Fibroblast of pulmonary artery (primary cell): ENCODE results near the gene LZTS2.

Experiments used
- DNase-seq: peaks from one replicate; pipeline ENCODE4 v3.0.0-alpha.2; 2010; ENCODE audit warnings: low read depth
- H3K4me3 ChIP-seq: replicated peaks from 2 replicates; pipeline ENCODE4 v1.5.1; 2011; ENCODE audit warnings: low read depth, mild to moderate bottlenecking, control low read depth, low read length, moderate library complexity
- CTCF ChIP-seq: IDR thresholded peaks from 2 replicates; pipeline ENCODE4 v1.5.1; 2011; ENCODE audit warnings: mild to moderate bottlenecking, control low read depth, low read length, inconsistent platforms; ENCODE audit errors: missing control alignments

The LZTS2 gene

GRCh38 chr10:100993986-100994708 lies 5.5 kb upstream of the LZTS2 start:
- no peak overlapping the region for H3K4me3 ChIP-seq
- TF ChIP-seq CTCF = peak; percentile 73
- peak; percentile 61 for DNase-seq

- no peak for TF ChIP-seq CTCF
- H3K4me3 ChIP-seq = no peak overlapping the region
- no peak for DNase-seq
Measured at GRCh38 chr10:100995181-100995580, 4.4 kb upstream of the LZTS2 start.

GRCh38 chr10:100996678-100997359 lies 2.8 kb upstream of the LZTS2 start:
- TF ChIP-seq CTCF = no peak

GRCh38 chr10:100997360-100998182 lies 2.0 kb upstream of the LZTS2 start:
- peak; percentile 81 for TF ChIP-seq CTCF
- peak overlapping the region; percentile 89 for H3K4me3 ChIP-seq
- DNase-seq = peak; percentile 76

More at GRCh38 chr10:100996678-100997359, 2.8 kb upstream of the LZTS2 start:
- no peak for DNase-seq
- H3K4me3 ChIP-seq = peak overlapping the region; percentile 89

- peak overlapping the region; percentile 89 for H3K4me3 ChIP-seq
- no peak for TF ChIP-seq CTCF
- DNase-seq = peak; percentile 77
Measured at GRCh38 chr10:100998183-100998990, 1.2 kb upstream of the LZTS2 start.

- peak; percentile 42 for TF ChIP-seq CTCF
- peak overlapping the region; percentile 89 for H3K4me3 ChIP-seq
- peak; percentile 79 for DNase-seq
Measured at GRCh38 chr10:100998991-100999741, 442 bp upstream of the LZTS2 start.
